Hypothalamus (tissue), 51 donors: ENCODE measurements around the gene FHOD3.

Source experiments
- DNase-seq, 51 donors: peaks; one replicate each; lab custom pipeline; 2025; lab: John Stamatoyannopoulos, UW

FHOD3 gene

GRCh38 chr18:36321658-36322407 is 24.3 kb downstream of the FHOD3 start:
- DNase-seq, result no peak

- no peak for DNase-seq
These were observed 24.9 kb downstream of the FHOD3 start for GRCh38 chr18:36322408-36322728.

GRCh38 chr18:36322734-36323133 is 25.2 kb downstream of the FHOD3 start:
- DNase-seq, result no peak

GRCh38 chr18:36323421-36323820 is 25.9 kb downstream of the FHOD3 start:
- DNase-seq, result no peak

- no peak for DNase-seq
These were observed 28.3 kb downstream of the FHOD3 start for GRCh38 chr18:36325846-36326245.

- no peak for DNase-seq
These were observed 29.3 kb downstream of the FHOD3 start for GRCh38 chr18:36326771-36327170.

- DNase-seq, result no peak
These were observed 30.1 kb downstream of the FHOD3 start for GRCh38 chr18:36327352-36328316.

- DNase-seq, result no peak
These were observed 30.9 kb downstream of the FHOD3 start for GRCh38 chr18:36328385-36328858.

GRCh38 chr18:36328916-36329315 is 31.4 kb downstream of the FHOD3 start:
- no peak for DNase-seq

- DNase-seq, result no peak
These were observed 32.3 kb downstream of the FHOD3 start for GRCh38 chr18:36329684-36330434.

- no peak for DNase-seq
These were observed 33.0 kb downstream of the FHOD3 start for GRCh38 chr18:36330435-36331052.

- DNase-seq, result no peak
These were observed 34.0 kb downstream of the FHOD3 start for GRCh38 chr18:36331521-36331971.

- no peak for DNase-seq
These were observed 35.9 kb downstream of the FHOD3 start for GRCh38 chr18:36333414-36333813.

- no peak for DNase-seq
These were observed 37.3 kb downstream of the FHOD3 start for GRCh38 chr18:36334798-36335197.

GRCh38 chr18:36335476-36336279 is 38.2 kb downstream of the FHOD3 start:
- no peak for DNase-seq

- DNase-seq, result no peak
These were observed 40.3 kb downstream of the FHOD3 start for GRCh38 chr18:36337679-36338402.

GRCh38 chr18:36338403-36338933 is 41.0 kb downstream of the FHOD3 start:
- no peak for DNase-seq

- no peak for DNase-seq
These were observed 42.7 kb downstream of the FHOD3 start for GRCh38 chr18:36340246-36340645.

- no peak for DNase-seq
These were observed 44.4 kb downstream of the FHOD3 start for GRCh38 chr18:36341944-36342343.
